Embryonic facial prominence (tissue), 1 donor: Measurements from ENCODE around the gene PET117.
"Not testable (repeated sequence)": the region's sequence is repeated elsewhere in the genome, so short reads cannot be mapped to it uniquely, and the experiment has no call there.

Experiments used
- DNase-seq: peaks from one replicate; pipeline ENCODE4 v3.0.0-alpha.2; 2016; ENCODE audit errors: extremely low spot score

Gene PET117

DNA sequence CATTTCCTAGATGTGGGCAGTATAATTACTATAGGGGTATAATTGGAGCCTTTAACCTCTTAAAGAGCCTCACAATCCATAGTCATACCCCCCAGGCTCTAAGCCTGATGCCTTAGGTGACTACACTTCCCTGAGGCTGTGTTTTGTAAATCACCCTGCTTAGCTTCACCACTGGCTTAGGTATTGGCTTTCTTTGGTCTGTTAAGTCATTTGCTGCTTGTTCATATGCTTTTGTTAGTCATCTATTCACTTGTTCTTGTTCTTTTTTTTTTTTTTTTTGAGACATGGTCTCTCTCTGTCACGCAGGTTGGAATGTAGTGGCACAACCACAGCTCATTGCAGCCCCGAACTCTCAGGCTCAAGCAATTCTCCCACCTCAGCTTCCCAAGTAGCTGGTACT is 26.7 kb downstream of the PET117 start:
- DNase-seq, result no peak

DNA sequence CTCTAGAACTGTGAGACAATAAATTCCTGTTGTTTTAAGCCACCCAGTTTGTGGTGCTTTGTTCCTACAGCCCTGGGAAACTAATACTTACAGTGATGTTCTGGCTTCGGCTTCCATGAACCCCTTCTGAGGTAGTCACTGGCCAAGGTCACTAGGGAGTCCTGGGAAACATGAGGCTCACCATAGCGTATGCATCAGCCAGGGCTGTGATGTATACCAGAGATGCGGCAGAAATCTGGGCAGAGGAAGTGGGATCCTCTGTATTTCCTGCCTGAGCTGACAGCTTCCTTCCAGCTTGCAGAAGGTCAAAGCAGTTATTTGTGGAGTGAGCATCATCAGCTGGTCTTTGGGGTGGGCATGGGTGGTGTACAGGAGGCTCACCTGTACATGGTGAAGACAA is 27.9 kb downstream of the PET117 start:
- no peak for DNase-seq

DNA sequence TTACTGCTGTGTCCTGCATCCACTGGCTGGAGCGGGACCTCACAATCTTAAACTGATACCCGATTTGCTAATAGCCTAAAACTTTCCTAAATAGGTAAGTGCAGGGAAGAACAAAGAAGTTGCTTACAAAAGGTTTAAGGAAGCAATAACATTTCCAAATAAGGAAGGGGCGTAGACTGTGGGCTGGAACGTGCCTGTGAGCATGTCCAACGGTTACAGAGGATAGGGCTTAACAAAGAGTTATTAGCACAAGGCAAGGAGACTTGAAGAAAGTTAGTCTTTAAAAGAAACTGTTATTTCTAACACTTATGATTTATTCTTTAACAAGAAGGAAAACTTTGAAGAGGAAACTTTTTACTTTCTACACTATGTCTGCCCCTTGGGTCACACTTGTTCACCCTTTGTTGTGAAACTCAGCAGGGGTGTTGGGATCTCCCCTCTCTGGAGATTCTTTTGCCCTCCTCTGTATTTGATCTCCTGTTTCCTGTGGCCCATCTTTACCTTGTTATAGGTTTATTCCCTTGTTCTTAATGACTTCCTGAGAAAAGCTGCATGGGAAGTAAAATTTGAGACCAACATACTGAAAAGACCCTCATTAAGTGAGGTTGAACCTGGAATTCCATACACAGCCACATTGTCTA is 28.7 kb downstream of the PET117 start:
- no peak for DNase-seq

GRCh38 chr20:18166950-18167349 is 29.3 kb downstream of the PET117 start:
- no peak for DNase-seq

DNA sequence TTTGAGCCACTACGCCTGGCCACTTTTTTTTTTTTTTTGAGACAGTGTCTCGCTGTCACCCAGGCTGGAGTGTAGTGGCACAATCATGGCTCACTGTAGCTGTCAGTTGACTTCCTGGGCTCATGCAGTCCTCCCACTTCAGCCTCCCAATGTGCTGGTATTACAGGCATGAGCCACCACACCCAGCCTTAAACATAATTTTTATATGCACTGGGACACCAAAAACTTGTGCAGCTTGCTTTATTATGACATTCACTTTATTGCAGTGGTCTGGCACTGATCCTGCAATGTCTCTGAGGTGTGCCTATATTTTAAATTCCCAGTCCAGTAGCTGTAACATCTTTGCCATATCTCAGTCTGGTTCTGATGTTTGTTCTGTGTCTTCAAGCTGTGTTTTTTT is 34.7 kb downstream of the PET117 start:
- no peak for DNase-seq

DNA sequence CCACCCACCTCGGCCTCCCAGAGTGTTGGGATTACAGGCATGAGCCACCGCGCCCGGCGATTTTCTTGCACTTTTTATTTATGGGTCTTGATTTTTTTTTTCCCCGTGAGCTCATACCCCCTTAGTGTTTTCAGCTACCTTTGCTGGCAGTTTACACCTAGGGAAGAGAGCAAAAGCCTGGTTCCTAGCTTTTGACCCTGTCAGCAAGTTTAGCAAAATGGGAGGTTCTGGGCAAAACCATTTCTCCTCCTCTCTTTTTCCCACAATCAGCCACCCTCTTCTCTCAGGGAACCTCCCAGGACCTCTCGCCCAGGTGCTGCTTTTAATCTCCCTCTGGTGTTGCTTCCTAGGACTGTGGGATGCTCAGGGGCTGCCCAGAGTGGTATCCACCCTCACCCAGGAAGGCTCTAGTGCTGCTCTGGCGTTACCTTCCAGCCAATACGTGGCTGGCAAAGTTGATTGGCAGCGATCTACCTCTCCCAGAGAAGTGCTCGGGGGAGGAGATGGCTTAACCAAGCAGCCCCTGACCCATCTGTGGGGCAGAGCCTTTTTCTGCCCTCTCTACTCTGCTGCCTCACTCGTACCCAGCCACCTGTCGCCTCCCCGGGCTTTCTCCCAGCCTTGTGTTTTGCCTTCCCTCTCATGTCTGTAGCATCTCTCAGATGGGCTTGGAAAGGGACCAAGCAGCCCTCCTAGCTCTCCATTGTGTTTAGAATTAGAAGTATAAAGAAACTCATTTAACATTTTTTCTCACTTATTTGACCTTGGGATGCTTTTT is 37.4 kb downstream of the PET117 start:
- DNase-seq, result peak; percentile 4

DNA sequence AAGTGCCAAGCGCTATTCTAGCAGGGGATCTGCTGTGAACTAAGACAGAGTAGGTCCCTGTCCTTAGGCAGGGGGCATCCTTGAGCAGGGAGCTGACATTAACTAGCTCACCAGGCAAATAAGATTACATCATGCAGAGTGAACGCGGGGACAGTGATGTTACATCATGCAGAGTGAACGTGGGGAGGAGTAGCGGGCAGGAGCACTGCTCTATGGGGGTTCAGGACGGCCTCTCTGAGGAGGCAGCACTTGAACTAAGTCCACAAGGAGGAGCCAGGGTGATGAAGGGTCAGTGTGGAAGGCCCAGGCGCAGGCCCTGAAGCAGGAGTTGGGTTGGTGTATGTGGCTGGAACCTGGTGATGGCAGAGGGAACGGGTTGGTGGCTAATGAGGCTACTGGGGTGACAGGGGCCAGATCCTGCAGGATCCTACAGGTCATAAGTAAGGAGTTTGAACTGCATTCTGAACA is 38.7 kb downstream of the PET117 start:
- DNase-seq, result no peak

DNA sequence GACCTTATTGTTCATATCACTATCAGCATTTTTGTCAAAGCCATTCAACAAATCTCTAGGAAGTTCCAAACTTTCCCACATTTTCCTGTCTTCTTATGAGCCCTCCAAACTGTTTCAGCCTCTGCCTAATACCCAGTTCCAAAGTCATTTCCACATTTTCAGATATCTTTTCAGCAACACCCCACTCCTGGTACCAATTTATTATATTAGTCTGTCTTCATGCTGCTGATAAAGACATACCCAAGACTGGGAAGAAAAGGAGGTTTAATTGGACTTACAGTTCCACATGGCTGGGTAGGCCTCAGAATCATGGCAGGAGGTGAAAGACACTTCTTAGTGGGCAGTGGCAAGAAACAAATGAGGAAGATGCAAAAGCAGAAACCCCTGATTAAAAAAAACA is 42.7 kb downstream of the PET117 start:
- not testable (repeated sequence) for DNase-seq

- no peak for DNase-seq
These were observed 43.2 kb downstream of the PET117 start for GRCh38 chr20:18180815-18181214.

DNA sequence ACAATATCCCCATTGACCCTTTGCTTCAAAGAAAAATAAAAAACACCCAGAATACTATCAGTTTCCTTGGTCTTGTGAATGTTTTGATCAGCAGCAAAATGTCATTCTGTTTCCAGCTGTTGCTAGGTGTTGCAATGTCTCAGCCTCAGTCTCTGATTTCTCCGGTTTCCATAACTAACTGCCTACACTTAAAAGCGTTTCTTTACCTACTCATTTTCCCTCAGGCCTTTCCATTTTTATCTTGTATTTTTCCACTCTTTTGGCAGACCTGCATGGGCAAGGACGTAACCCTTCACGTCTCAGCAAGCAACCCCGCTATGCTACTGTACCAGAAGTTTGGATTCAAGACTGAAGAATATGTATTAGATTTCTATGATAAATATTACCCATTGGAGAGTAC is 49.4 kb downstream of the PET117 start:
- peak; percentile 12 for DNase-seq

DNA sequence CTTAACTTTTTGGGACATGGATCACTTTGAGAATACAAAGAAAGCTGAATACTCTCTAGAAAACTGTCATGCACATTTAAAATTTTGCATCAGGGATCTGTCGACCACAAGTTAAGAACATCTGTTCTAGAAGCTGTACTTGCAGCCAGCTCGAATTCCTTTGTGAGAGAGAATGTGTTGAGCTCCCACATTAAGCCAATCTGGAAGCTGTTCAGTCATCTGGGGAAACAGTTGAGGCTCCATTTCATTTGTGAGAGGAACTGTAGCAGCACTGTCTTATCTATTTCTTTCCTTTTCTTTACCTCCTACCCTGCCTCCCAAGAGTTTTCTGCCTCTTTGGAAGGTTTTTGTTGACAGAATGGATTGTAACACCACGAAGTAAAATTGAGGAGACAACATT is 50.8 kb downstream of the PET117 start:
- DNase-seq, result peak; percentile 7

- no peak for DNase-seq
These were observed 52.9 kb downstream of the PET117 start for GRCh38 chr20:18190338-18191233.

DNA sequence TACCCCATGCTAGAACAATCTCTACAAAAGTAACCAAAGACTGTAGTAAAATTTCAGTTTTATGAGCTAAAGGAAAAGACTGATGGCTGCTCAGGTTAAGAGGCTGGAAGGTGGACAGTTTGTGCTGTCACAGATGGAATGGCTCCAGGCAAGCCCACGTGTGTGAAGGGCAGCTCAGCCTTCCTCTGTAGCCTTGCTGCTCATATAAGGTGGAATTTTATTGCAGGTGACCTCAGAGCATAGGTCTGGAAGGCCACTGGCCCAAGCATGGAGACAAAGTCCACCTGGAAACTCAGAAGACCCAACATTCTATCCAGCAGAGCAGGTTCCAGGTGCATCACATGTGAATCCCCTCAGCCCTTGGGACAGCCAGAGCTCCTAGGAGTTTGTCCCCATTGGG is 53.6 kb downstream of the PET117 start:
- DNase-seq, result no peak
